SK-N-SH treated with all-trans-retinoic acid at 6 μM for 48 hours (cell line): ENCODE results near the gene MAP3K7CL.

Source experiments
- ATAC-seq: fragments of 200-7000 bp; cut with Tn5 transposase; 3 replicates; pipeline ENCODE4 v1.9.1; 2020; ENCODE audit warnings: mild to moderate bottlenecking, moderate library complexity
- ARNTL ChIP-seq: fragments of 450-650 bp; formaldehyde crosslinking; IDR thresholded peaks from 2 replicates; pipeline ENCODE4 v1.5.0; 2020; ENCODE audit warnings: low read depth, mild to moderate bottlenecking, moderate library complexity, borderline replicate concordance
- BACH2 ChIP-seq: fragments of 250-450 bp; sonication (Bioruptor Pico); IDR thresholded peaks from 2 replicates; pipeline ENCODE4 v1.9.0; 2021; ENCODE audit warnings: mild to moderate bottlenecking, borderline replicate concordance
- CREB5 ChIP-seq: fragments of 250-450 bp; sonication (Bioruptor Pico); IDR thresholded peaks from 2 replicates; pipeline ENCODE4 v1.5.1; 2020; ENCODE audit warnings: low read depth, mild to moderate bottlenecking, moderate library complexity
- CSDC2 ChIP-seq: fragments of 250-450 bp; sonication (Bioruptor Pico); IDR thresholded peaks from 2 replicates; pipeline ENCODE4 v1.5.0; 2020; ENCODE audit warnings: mild to moderate bottlenecking, moderate library complexity
- ESRRG ChIP-seq: fragments of 250-450 bp; sonication (Bioruptor Pico); IDR thresholded peaks from 2 replicates; pipeline ENCODE4 v1.6.1; 2021; ENCODE audit warnings: mild to moderate bottlenecking
- GLIS3 ChIP-seq: fragments of 250-450 bp; sonication (Bioruptor Pico); IDR thresholded peaks from 2 replicates; pipeline ENCODE4 v1.5.0; 2020; ENCODE audit warnings: mild to moderate bottlenecking, moderate library complexity
- ISL1 ChIP-seq: fragments of 250-450 bp; sonication (Bioruptor Pico); IDR thresholded peaks from 2 replicates; pipeline ENCODE4 v2.1.2; 2022; ENCODE audit warnings: mild to moderate bottlenecking, moderate library complexity
- OSR1 ChIP-seq: fragments of 250-450 bp; sonication (Bioruptor Pico); IDR thresholded peaks from 2 replicates; pipeline ENCODE4 v1.8.0; 2022; ENCODE audit warnings: moderate library complexity, mild to moderate bottlenecking, inconsistent platforms
- PATZ1 ChIP-seq: fragments of 250-450 bp; sonication (Bioruptor Pico); IDR thresholded peaks from 2 replicates; pipeline ENCODE4 v1.8.0; 2020; ENCODE audit warnings: mild to moderate bottlenecking, moderate library complexity, borderline replicate concordance
- PPARA ChIP-seq: fragments of 250-450 bp; sonication (Bioruptor Pico); IDR thresholded peaks from 2 replicates; pipeline ENCODE4 v1.5.0; 2020; ENCODE audit warnings: mild to moderate bottlenecking, borderline replicate concordance
- RARB ChIP-seq: fragments of 250-450 bp; sonication (Bioruptor Pico); IDR thresholded peaks from 2 replicates; pipeline ENCODE4 v1.8.0; 2021; ENCODE audit warnings: mild to moderate bottlenecking, moderate library complexity
- SNAI2 ChIP-seq: fragments of 250-450 bp; sonication (Bioruptor Pico); IDR thresholded peaks from 2 replicates; pipeline ENCODE4 v1.5.0; 2020; ENCODE audit warnings: mild to moderate bottlenecking, moderate library complexity
- TCF4 ChIP-seq: fragments of 250-450 bp; sonication (Bioruptor Pico); IDR thresholded peaks from 2 replicates; pipeline ENCODE4 v1.8.0; 2021; ENCODE audit warnings: mild to moderate bottlenecking, moderate library complexity, borderline replicate concordance
- TOX ChIP-seq: fragments of 250-450 bp; sonication (Bioruptor Pico); IDR thresholded peaks from 2 replicates; pipeline ENCODE4 v1.8.0; 2021; ENCODE audit warnings: mild to moderate bottlenecking, moderate library complexity, borderline replicate concordance
- TSHZ2 ChIP-seq: fragments of 250-450 bp; sonication (Bioruptor Pico); IDR thresholded peaks from 2 replicates; pipeline ENCODE4 v1.5.0; 2020; ENCODE audit warnings: mild to moderate bottlenecking, moderate library complexity
- ZC3H10 ChIP-seq: fragments of 250-450 bp; sonication (Bioruptor Pico); IDR thresholded peaks from 2 replicates; pipeline ENCODE4 v1.5.1; 2021; ENCODE audit warnings: mild to moderate bottlenecking, moderate library complexity
- ZFP3 ChIP-seq: fragments of 250-450 bp; sonication (Bioruptor Pico); IDR thresholded peaks from 2 replicates; pipeline ENCODE4 v1.5.0; 2020; ENCODE audit warnings: mild to moderate bottlenecking, moderate library complexity
- ZFP30 ChIP-seq: fragments of 450-650 bp; formaldehyde crosslinking; IDR thresholded peaks from 2 replicates; pipeline ENCODE4 v1.5.0; 2022; ENCODE audit warnings: mild to moderate bottlenecking, moderate library complexity
- ZNF565 ChIP-seq: fragments of 450-650 bp; formaldehyde crosslinking; conservative IDR thresholded peaks from 2 replicates; pipeline ENCODE4 v1.5.0; 2020; ENCODE audit warnings: low read depth, mild to moderate bottlenecking, moderate library complexity
- ZNF8 ChIP-seq: fragments of 450-650 bp; formaldehyde crosslinking; IDR thresholded peaks from 2 replicates; pipeline ENCODE4 v1.5.0; 2020; ENCODE audit warnings: mild to moderate bottlenecking, moderate library complexity
- TF ChIP-seq, protein P1 (sequence below): fragments of 250-450 bp; sonication (Bioruptor Pico); IDR thresholded peaks from 2 replicates; pipeline ENCODE4 v1.5.1; 2021; ENCODE audit warnings: mild to moderate bottlenecking, moderate library complexity
- TF ChIP-seq, protein P2 (sequence below): fragments of 250-450 bp; sonication (Bioruptor Pico); IDR thresholded peaks from 2 replicates; pipeline ENCODE4 v1.8.0; 2021; ENCODE audit warnings: low read depth, mild to moderate bottlenecking, moderate library complexity, borderline replicate concordance

Gene MAP3K7CL

DNA sequence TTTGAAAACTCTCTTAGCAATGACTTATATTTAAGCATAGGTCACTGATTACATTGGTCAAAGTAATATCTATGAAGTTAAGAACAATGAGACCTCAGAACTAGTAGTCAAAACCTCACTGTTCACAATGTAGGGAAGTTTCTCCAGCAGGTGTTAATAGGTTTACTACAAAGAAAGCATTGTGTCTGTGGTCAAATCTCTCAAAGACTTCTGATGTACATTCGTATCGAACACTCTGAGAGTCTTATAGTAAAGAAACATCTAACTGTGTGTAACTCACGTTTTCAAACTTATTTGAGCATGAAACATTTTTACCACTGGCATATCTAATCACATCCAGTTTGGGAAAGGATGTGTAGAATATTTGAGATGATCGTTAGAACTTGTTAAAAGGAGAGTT, 76.0 kb downstream of the MAP3K7CL start:
- no peak for TF ChIP-seq ZNF565 (CRISPR knock-in tag)
- no peak for TF ChIP-seq TSHZ2
- no peak for TF ChIP-seq ZFP3 (CRISPR knock-in tag)
- TF ChIP-seq TCF4 (CRISPR knock-in tag), result no peak
- no peak for TF ChIP-seq OSR1
- no peak for TF ChIP-seq ESRRG (CRISPR knock-in tag)
- no peak for TF ChIP-seq RARB (CRISPR knock-in tag)
- TF ChIP-seq ZC3H10 (CRISPR knock-in tag), result no peak
- no peak for TF ChIP-seq ARNTL
- TF ChIP-seq CSDC2, result no peak
- TF ChIP-seq, protein P1, sequence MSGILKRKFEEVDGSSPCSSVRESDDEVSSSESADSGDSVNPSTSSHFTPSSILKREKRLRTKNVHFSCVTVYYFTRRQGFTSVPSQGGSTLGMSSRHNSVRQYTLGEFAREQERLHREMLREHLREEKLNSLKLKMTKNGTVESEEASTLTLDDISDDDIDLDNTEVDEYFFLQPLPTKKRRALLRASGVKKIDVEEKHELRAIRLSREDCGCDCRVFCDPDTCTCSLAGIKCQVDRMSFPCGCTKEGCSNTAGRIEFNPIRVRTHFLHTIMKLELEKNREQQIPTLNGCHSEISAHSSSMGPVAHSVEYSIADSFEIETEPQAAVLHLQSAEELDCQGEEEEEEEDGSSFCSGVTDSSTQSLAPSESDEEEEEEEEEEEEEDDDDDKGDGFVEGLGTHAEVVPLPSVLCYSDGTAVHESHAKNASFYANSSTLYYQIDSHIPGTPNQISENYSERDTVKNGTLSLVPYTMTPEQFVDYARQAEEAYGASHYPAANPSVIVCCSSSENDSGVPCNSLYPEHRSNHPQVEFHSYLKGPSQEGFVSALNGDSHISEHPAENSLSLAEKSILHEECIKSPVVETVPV, result no peak
- no peak for TF ChIP-seq PATZ1 (CRISPR knock-in tag)
- TF ChIP-seq, protein P2, sequence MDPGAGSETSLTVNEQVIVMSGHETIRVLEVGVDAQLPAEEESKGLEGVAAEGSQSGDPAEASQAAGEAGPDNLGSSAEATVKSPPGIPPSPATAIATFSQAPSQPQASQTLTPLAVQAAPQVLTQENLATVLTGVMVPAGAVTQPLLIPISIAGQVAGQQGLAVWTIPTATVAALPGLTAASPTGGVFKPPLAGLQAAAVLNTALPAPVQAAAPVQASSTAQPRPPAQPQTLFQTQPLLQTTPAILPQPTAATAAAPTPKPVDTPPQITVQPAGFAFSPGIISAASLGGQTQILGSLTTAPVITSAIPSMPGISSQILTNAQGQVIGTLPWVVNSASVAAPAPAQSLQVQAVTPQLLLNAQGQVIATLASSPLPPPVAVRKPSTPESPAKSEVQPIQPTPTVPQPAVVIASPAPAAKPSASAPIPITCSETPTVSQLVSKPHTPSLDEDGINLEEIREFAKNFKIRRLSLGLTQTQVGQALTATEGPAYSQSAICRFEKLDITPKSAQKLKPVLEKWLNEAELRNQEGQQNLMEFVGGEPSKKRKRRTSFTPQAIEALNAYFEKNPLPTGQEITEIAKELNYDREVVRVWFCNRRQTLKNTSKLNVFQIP, result no peak
- no peak for TF ChIP-seq ISL1
- no peak for TF ChIP-seq SNAI2 (CRISPR knock-in tag)
- TF ChIP-seq CREB5 (CRISPR knock-in tag), result no peak
- no peak for TF ChIP-seq BACH2 (CRISPR knock-in tag)
- no peak for ATAC-seq

GRCh38 chr21:29207201-29207600, 76.8 kb downstream of the MAP3K7CL start:
- no peak for ATAC-seq
- no peak for TF ChIP-seq GLIS3 (CRISPR knock-in tag)
- TF ChIP-seq, protein P2, result no peak
- TF ChIP-seq ZC3H10 (CRISPR knock-in tag), result no peak
- TF ChIP-seq CSDC2, result no peak
- TF ChIP-seq ESRRG (CRISPR knock-in tag), result no peak
- TF ChIP-seq TCF4 (CRISPR knock-in tag), result no peak
- TF ChIP-seq TSHZ2, result no peak
- no peak for TF ChIP-seq BACH2 (CRISPR knock-in tag)
- no peak for TF ChIP-seq TOX (CRISPR knock-in tag)
- no peak for TF ChIP-seq SNAI2 (CRISPR knock-in tag)
- TF ChIP-seq ZFP30 (CRISPR knock-in tag), result no peak
- no peak for TF ChIP-seq ZNF8 (CRISPR knock-in tag)
- TF ChIP-seq PPARA (CRISPR knock-in tag), result no peak
- TF ChIP-seq OSR1, result no peak
